Type B pancreatic cell (in vitro differentiated cells): ENCODE data around the gene HYLS1. TPM values are rescaled to one million over a fixed set of nuclear protein-coding genes. Genes with fewer than 3 reads are reported as not detected.

ENCODE experiments used
- DNase-seq: peaks from one replicate; pipeline ENCODE4 v3.0.0; 2021; ENCODE audit warnings: mixed read lengths; ENCODE audit not compliant: unreplicated experiment; ENCODE audit errors: extremely low spot score
- H3K27ac Mint-ChIP-seq: 2 replicates; pipeline ENCODE4 v1.8.0; 2021; ENCODE audit warnings: mild to moderate bottlenecking, mixed read lengths
- H3K27me3 Mint-ChIP-seq: 2 replicates; pipeline ENCODE4 v1.8.0; 2021; ENCODE audit warnings: mixed read lengths
- H3K36me3 Mint-ChIP-seq: 2 replicates; pipeline ENCODE4 v1.8.0; 2021; ENCODE audit warnings: mixed read lengths
- H3K4me1 Mint-ChIP-seq: one replicate; pipeline ENCODE4 v1.8.0; 2021; ENCODE audit warnings: mixed read lengths; ENCODE audit not compliant: unreplicated experiment
- H3K4me3 Mint-ChIP-seq: 2 replicates; pipeline ENCODE4 v1.8.0; 2021; ENCODE audit warnings: mild to moderate bottlenecking, mixed read lengths
- H3K9me3 Mint-ChIP-seq: 2 replicates; pipeline ENCODE4 v1.8.0; 2021; ENCODE audit warnings: mixed read lengths
- CTCF ChIP-seq: fragments of 200-600 bp; sonication (generic); conservative IDR thresholded peaks from 2 replicates; pipeline ENCODE4 v1.5.0; 2021; ENCODE audit warnings: antibody characterized with exemption, mild to moderate bottlenecking
- total RNA-seq: library from RNA; stranded (reverse); gene quantifications from 2 replicates; pipeline ENCODE4 v1.2.1, GENCODE V29; 2021; ENCODE audit warnings: low replicate concordance

Gene HYLS1
- total RNA-seq, 1 donor from 2014 or later = 6.5 TPM

DNA sequence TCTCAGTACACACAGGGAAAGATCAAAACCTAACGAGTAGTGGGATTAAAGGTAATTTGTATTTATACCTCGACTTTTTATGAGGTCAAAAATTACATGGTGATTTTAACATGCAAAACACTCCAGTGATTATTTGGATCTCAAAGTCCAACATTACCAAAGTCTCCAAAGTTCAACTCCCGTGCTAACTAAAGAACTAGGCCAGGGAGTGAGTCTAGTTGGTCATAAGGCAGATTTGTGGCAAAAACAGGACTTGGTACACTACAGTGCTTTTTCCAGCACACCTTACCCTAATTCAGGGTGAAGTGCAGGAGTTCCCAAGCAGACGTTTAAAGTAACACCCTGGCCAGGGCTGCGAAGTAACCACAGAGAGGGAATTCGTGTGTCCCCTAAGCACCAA, 14.4 kb downstream of the HYLS1 start:
- Mint-ChIP-seq H3K4me1 (peaks cover 20% of the 10 kb centered on the region), H3K36me3 (peaks cover 5% of the 10 kb centered on the region), H3K4me3 (peak overlapping the region; percentile 81), H3K27ac (no peak overlapping the region), H3K27me3 (peaks cover 26% of the 10 kb centered on the region), H3K9me3 (no peaks in the 10 kb centered on the region)
- TF ChIP-seq CTCF = no peak
- DNase-seq = no peak

GRCh38 chr11:125902277-125902926, 14.9 kb downstream of the HYLS1 start:
- Mint-ChIP-seq H3K4me3 (peak overlapping the region; percentile 98), H3K9me3 (no peaks in the 10 kb centered on the region), H3K4me1 (peaks cover 20% of the 10 kb centered on the region), H3K36me3 (peaks cover 5% of the 10 kb centered on the region), H3K27me3 (peaks cover 28% of the 10 kb centered on the region), H3K27ac (peak overlapping the region; percentile 87)
- TF ChIP-seq CTCF = no peak
- no peak for DNase-seq

GRCh38 chr11:125902927-125903710, 15.7 kb downstream of the HYLS1 start, which contains the start of gene PUS3:
Gene PUS3 (minus strand): TSS chr11:125903206. CDS start chr11:125896284, 6,922 bp downstream.
- Mint-ChIP-seq H3K27ac (peak within 1 kb of the TSS; percentile 87), H3K9me3 (no peaks in the 10 kb centered on the region), H3K4me1 (peaks cover 20% of the 10 kb centered on the region), H3K4me3 (peak within 1 kb of the TSS; percentile 98), H3K36me3 (peaks cover 5% of the 10 kb centered on the region), H3K27me3 (peaks cover 28% of the 10 kb centered on the region)
- TF ChIP-seq CTCF = no peak
- DNase-seq = peak; percentile 85

- Mint-ChIP-seq H3K4me1 (peaks cover 20% of the 10 kb centered on the region), H3K36me3 (peaks cover 5% of the 10 kb centered on the region), H3K27me3 (peaks cover 34% of the 10 kb centered on the region), H3K4me3 (peak within 1 kb of the TSS; percentile 98), H3K27ac (peak within 1 kb of the TSS; percentile 87), H3K9me3 (no peaks in the 10 kb centered on the region)
- DNase-seq = peak; percentile 76
- no peak for TF ChIP-seq CTCF
Observed at GRCh38 chr11:125903711-125904659, 16.5 kb downstream of the HYLS1 start, which contains the start of gene DDX25. Gene DDX25 (plus strand): TSS chr11:125904508. CDS start chr11:125904518, 10 bp downstream.

- Mint-ChIP-seq H3K27me3 (peaks cover 34% of the 10 kb centered on the region), H3K4me1 (peaks cover 20% of the 10 kb centered on the region), H3K4me3 (peak overlapping the region; percentile 84), H3K36me3 (peaks cover 5% of the 10 kb centered on the region), H3K9me3 (no peaks in the 10 kb centered on the region), H3K27ac (no peak overlapping the region)
- TF ChIP-seq CTCF = no peak
- no peak for DNase-seq
Observed at GRCh38 chr11:125904678-125905077, 17.2 kb downstream of the HYLS1 start.
